Retinal pigment epithelial cell (primary cell): Measurements from ENCODE around the gene ALX4.

ENCODE experiments used
- DNase-seq: peaks from one replicate; pipeline ENCODE4 v3.0.0-alpha.2; 2010; ENCODE audit warnings: low read depth
- H3K4me3 ChIP-seq: 2 replicates; pipeline ENCODE4 v1.5.1; 2011; ENCODE audit warnings: mild to moderate bottlenecking, low read length, control low read depth, moderate library complexity
- CTCF ChIP-seq: conservative IDR thresholded peaks from 2 replicates; pipeline ENCODE4 v1.5.1; 2011; ENCODE audit warnings: low read depth, low read length, control low read depth, inconsistent platforms

The ALX4 gene

DNA sequence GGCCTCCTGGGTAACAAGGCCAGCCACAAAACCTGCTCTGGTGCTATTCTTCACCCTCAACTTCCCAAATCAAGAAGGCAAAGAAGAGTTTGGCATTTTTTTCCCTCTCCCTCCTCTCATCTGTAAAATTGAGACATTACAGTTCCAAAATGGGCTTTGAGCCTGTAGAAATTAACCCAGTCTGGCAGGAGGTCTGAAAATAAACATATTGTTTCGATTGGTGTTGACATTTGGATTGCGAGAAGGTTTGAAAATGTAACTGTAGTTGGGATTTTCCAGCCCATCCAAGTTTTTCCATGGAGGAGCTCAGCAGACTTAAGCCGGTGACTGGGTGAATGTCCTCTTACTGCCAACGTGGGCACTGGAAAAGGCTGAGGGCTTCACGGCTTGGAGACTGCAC lies 35.0 kb upstream of the ALX4 start:
- no peak overlapping the region for H3K4me3 ChIP-seq
- TF ChIP-seq CTCF, result no peak
- no peak for DNase-seq

DNA sequence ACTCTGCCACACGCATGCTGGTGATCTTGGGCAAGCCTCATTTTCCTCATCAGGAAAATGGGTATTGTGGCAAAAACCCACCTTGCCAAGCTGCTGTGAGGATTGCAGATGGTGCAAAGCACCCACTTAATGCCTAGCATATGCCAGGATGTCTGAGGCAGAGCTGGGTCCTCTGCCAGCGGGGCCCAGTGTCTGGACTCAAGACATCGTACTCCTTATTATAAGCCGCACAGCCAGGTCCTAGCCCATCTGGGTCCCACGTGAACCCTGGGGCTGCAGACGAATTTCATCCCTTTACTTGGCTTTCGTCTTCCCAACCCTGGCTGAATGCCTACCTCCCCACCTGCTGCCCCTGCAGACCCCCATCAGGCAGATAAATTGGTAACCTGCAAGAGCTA lies 34.5 kb upstream of the ALX4 start:
- H3K4me3 ChIP-seq, result no peak overlapping the region
- TF ChIP-seq CTCF, result no peak
- DNase-seq, result no peak

DNA sequence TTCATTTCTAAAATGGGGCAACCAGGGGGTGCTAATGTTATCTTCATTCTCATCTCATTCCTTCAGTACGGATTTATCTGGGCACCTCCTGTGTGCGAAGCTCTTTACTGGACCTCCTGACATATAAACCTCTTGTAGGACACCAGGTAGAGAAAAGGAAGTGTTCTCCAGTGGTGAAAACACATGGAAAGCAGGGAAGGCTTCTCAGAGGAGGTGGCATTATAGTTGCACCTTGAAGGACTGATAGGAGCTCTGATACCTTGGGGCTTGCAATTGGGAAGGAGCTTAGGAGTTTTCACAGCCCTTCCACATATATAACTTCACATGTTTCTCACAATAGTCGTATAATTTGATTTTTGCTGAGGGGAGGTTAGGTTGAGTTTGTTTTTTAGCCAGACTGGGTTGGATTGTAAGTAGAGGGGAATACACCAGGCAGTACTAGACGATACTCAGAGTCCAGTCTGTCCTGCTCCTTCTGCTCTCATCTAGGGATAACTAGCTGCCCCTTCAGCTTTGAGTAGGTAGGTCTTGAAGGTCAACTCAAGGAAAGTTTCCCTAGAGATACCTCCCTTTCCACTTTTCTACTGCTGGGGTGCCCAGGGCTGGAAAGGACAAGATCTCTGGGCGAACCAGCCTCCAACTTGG lies 34.0 kb upstream of the ALX4 start:
- DNase-seq, result no peak
- no peak for TF ChIP-seq CTCF
- H3K4me3 ChIP-seq, result no peak overlapping the region

DNA sequence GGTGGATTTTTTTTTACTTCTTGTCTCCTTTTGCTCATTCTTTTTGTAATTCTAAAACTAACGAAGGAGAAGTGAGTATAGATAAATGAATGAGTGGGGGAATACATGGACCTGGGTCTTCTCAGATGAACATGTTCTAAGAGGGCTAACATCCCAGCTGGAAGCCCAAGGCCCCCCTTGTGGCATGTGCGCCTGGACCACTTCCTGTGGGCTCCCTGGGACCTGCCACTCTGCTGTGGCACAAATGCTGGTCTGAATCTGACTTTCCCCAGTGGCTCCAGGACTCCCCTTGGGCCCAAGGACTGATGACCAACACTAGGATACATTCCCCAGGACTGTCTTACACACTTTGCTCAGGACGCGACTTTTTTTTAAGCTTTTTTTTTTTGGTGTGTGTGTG lies 32.7 kb upstream of the ALX4 start:
- H3K4me3 ChIP-seq, result no peak overlapping the region
- no peak for DNase-seq
- TF ChIP-seq CTCF, result no peak

GRCh38 chr11:44340656-44341055 lies 30.7 kb upstream of the ALX4 start:
- no peak overlapping the region for H3K4me3 ChIP-seq
- TF ChIP-seq CTCF, result no peak
- DNase-seq, result no peak

DNA sequence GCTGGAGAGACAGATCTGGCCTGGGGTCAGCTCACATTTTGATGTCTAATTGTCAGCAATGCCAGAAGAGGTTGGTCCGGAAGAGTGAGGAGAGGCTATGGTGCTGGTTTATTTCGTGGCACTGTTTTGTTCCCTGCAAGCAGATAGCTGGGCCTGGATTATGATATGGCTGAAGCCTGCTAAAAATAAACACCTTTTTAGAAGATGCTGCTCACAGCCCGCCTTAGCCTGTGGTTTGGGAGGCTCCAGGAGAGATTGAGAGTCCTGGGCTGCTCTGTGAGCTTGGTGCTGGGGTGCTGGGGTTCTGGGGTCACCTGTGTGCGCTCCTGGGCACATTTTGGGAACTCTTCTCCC lies 29.6 kb upstream of the ALX4 start:
- no peak for DNase-seq
- TF ChIP-seq CTCF, result no peak
- H3K4me3 ChIP-seq, result no peak overlapping the region

DNA sequence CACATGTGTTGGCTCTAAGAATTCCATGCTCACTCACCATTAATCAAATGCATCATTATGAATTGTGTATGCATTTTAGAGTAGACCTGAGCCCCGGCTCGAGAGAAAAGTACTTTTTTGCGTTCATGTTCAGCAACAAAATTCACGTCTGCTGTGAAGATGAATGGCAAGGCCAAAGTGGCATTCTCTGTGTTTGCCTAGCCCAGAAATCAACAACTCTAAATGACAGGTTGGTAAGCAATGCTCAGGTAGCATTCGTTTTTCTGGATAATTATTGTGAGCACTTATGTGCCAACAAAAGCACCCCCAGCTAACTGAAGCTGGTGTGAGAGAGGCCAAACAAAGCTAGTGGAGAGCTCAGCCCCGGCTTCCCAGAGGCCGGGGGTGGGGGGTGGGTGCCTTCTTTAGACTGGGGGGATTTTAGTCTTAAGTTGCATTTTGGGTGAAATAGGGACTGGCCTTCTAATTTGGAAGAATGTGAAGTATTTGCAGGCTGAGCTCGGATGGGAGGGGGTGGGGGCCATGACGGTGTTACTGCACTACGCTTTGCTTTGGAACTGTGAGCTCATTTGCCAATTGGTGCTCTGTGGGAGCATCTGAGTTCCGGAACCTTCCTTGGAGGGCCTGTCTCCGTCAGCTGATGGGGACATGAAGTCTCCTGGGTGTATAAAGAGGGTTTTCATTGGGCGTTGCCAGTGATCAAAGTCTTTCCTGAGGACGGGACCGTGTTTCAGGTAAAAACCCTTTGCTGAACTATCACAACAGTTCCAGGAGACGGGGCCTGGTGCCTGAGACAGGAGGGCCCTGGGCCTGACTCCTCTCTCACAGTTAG lies 29.0 kb upstream of the ALX4 start:
- no peak for TF ChIP-seq CTCF
- H3K4me3 ChIP-seq, result no peak overlapping the region
- no peak for DNase-seq
